ENCODE results near the gene PCNX4. TPM values are rescaled to one million over a fixed set of nuclear protein-coding genes. Genes with fewer than 3 reads are reported as not detected.
"Not testable (repeated sequence)": the region's sequence is repeated elsewhere in the genome, so short reads cannot be mapped to it uniquely, and the experiment has no call there.

PCNX4 gene
- total RNA-seq (2014; rRNA removed; shearing (Covaris generic)) = 64.9 and 66.2 TPM in 2 replicates

- peaks cover 15% of the 10 kb centered on the region; the same call in 1 of the 2 replicates for H3K4me1 ChIP-seq
- peak; percentile 96 to 98 for DNase-seq
- peak within 1 kb of the TSS; percentile 97 for H3K27ac ChIP-seq
- H3K4me3 ChIP-seq = peak within 1 kb of the TSS; percentile 87
- no peaks in the 10 kb centered on the region for H3K9me3 ChIP-seq (replicated peaks)
- no peaks in the 10 kb centered on the region for H3K27me3 ChIP-seq
- 0 out of 2 replicates have a peak, but pooled peaks cover 6% of the 10 kb centered on the region for H3K36me3 ChIP-seq
These were observed at the start of gene PCNX4 for GRCh38 chr14:60091550-60092525. PCNX4 (plus strand) TSS chr14:60091923; CDS start chr14:60107639, 15,716 bp downstream.

GRCh38 chr14:60047976-60048375 lies 43.7 kb upstream of the PCNX4 start:
- not testable (repeated sequence) for DNase-seq; H3K27me3 ChIP-seq; H3K4me3 ChIP-seq; H3K4me1 ChIP-seq; H3K27ac ChIP-seq; H3K36me3 ChIP-seq; H3K9me3 ChIP-seq (replicated peaks)

GRCh38 chr14:60051721-60052221 lies 40.0 kb upstream of the PCNX4 start:
- H3K36me3 ChIP-seq = no peaks in the 10 kb centered on the region
- H3K27ac ChIP-seq = no peak overlapping the region
- peak in 1 of 2 experiments; percentile 11 for DNase-seq
- no peaks in the 10 kb centered on the region for H3K27me3 ChIP-seq
- H3K9me3 ChIP-seq (replicated peaks) = peaks cover 4% of the 10 kb centered on the region; the same call in 1 of the 2 replicates
- peaks cover 7% of the 10 kb centered on the region for H3K4me1 ChIP-seq
- H3K4me3 ChIP-seq = no peak overlapping the region

GRCh38 chr14:60058087-60058486 lies 33.6 kb upstream of the PCNX4 start:
- Histone ChIP-seq H3K4me1 (peaks cover 21% of the 10 kb centered on the region), H3K27ac (peak overlapping the region; percentile 75; the same call in 1 of the 2 replicates), H3K9me3 (replicated peaks) (peaks cover 4% of the 10 kb centered on the region; the same call in 1 of the 2 replicates), H3K4me3 (no peak overlapping the region), H3K27me3 (no peaks in the 10 kb centered on the region), H3K36me3 (0 out of 2 replicates have a peak, but pooled peaks cover 2% of the 10 kb centered on the region)
- DNase-seq = no peak

- Histone ChIP-seq H3K27me3 (no peaks in the 10 kb centered on the region), H3K9me3 (replicated peaks) (no peaks in the 10 kb centered on the region), H3K27ac (no peak overlapping the region), H3K36me3 (0 out of 2 replicates have a peak, but pooled peaks cover 2% of the 10 kb centered on the region), H3K4me1 (peaks cover 15% of the 10 kb centered on the region), H3K4me3 (no peak overlapping the region)
- no peak for DNase-seq
These were observed 30.4 kb upstream of the PCNX4 start for GRCh38 chr14:60061371-60061770.

- no peaks in the 10 kb centered on the region for H3K4me1 ChIP-seq
- no peaks in the 10 kb centered on the region for H3K36me3 ChIP-seq
- peak in 1 of 2 experiments; percentile 32 for DNase-seq
- no peaks in the 10 kb centered on the region for H3K9me3 ChIP-seq (replicated peaks)
- H3K4me3 ChIP-seq = no peak overlapping the region
- no peaks in the 10 kb centered on the region for H3K27me3 ChIP-seq
- no peak overlapping the region for H3K27ac ChIP-seq
These were observed 27.1 kb upstream of the PCNX4 start for GRCh38 chr14:60064491-60065072.

GRCh38 chr14:60067882-60068281 lies 23.8 kb upstream of the PCNX4 start:
- no peak for DNase-seq
- Histone ChIP-seq H3K27me3 (no peaks in the 10 kb centered on the region), H3K9me3 (replicated peaks) (no peaks in the 10 kb centered on the region)

GRCh38 chr14:60079723-60080122 lies 12.0 kb upstream of the PCNX4 start:
- no peak for DNase-seq
- Histone ChIP-seq H3K36me3 (no peaks in the 10 kb centered on the region), H3K27me3 (no peaks in the 10 kb centered on the region), H3K27ac (no peak overlapping the region), H3K4me1 (no peaks in the 10 kb centered on the region), H3K4me3 (no peak overlapping the region), H3K9me3 (replicated peaks) (no peaks in the 10 kb centered on the region)

More at GRCh38 chr14:60067882-60068281, 23.8 kb upstream of the PCNX4 start:
- Histone ChIP-seq H3K36me3 (no peaks in the 10 kb centered on the region), H3K4me3 (no peak overlapping the region), H3K27ac (no peak overlapping the region), H3K4me1 (no peaks in the 10 kb centered on the region)

GRCh38 chr14:60085085-60085484 lies 6.6 kb upstream of the PCNX4 start:
- Histone ChIP-seq H3K36me3 (no peaks in the 10 kb centered on the region), H3K4me1 (peaks cover under 1% of the 10 kb centered on the region; the same call in 1 of the 2 replicates), H3K9me3 (replicated peaks) (no peaks in the 10 kb centered on the region), H3K4me3 (no peak overlapping the region), H3K27ac (no peak overlapping the region), H3K27me3 (no peaks in the 10 kb centered on the region)
- DNase-seq = no peak

GRCh38 chr14:60085693-60086092 lies 6.0 kb upstream of the PCNX4 start:
- no peak overlapping the region for H3K27ac ChIP-seq
- H3K4me1 ChIP-seq = peaks cover 7% of the 10 kb centered on the region; the same call in 1 of the 2 replicates
- no peaks in the 10 kb centered on the region for H3K36me3 ChIP-seq
- no peaks in the 10 kb centered on the region for H3K9me3 ChIP-seq (replicated peaks)
- DNase-seq = no peak
- H3K27me3 ChIP-seq = no peaks in the 10 kb centered on the region
- no peak overlapping the region for H3K4me3 ChIP-seq

GRCh38 chr14:60087668-60088067 lies 4.1 kb upstream of the PCNX4 start:
- Histone ChIP-seq H3K36me3 (no peaks in the 10 kb centered on the region), H3K4me1 (peaks cover 7% of the 10 kb centered on the region; the same call in 1 of the 2 replicates), H3K27ac (no peak overlapping the region), H3K27me3 (no peaks in the 10 kb centered on the region), H3K9me3 (replicated peaks) (no peaks in the 10 kb centered on the region), H3K4me3 (no peak overlapping the region)
- no peak for DNase-seq

- no peak for DNase-seq
- H3K27ac ChIP-seq = no peak overlapping the region
- no peak overlapping the region for H3K4me3 ChIP-seq
- H3K9me3 ChIP-seq (replicated peaks) = no peaks in the 10 kb centered on the region
- no peaks in the 10 kb centered on the region for H3K27me3 ChIP-seq
- H3K36me3 ChIP-seq = no peaks in the 10 kb centered on the region
- peaks cover 15% of the 10 kb centered on the region; the same call in 1 of the 2 replicates for H3K4me1 ChIP-seq
These were observed 2.5 kb upstream of the PCNX4 start for GRCh38 chr14:60089221-60089620.

- 0 out of 2 replicates have a peak, but pooled peaks cover 2% of the 10 kb centered on the region for H3K36me3 ChIP-seq
- peak; percentile 75 to 89 for DNase-seq
- peak overlapping the region; percentile 87 for H3K4me3 ChIP-seq
- H3K4me1 ChIP-seq = peaks cover 15% of the 10 kb centered on the region; the same call in 1 of the 2 replicates
- H3K9me3 ChIP-seq (replicated peaks) = no peaks in the 10 kb centered on the region
- peak overlapping the region; percentile 97 for H3K27ac ChIP-seq
- no peaks in the 10 kb centered on the region for H3K27me3 ChIP-seq
These were observed 731 bp upstream of the PCNX4 start for GRCh38 chr14:60090864-60091519.

GRCh38 chr14:60092526-60092920 lies 800 bp downstream of the PCNX4 start:
- DNase-seq = peak; percentile 23 to 52
- Histone ChIP-seq H3K4me1 (peaks cover 15% of the 10 kb centered on the region; the same call in 1 of the 2 replicates), H3K4me3 (peak overlapping the region; percentile 87), H3K36me3 (peaks cover 9% of the 10 kb centered on the region), H3K9me3 (replicated peaks) (no peaks in the 10 kb centered on the region), H3K27ac (peak overlapping the region; percentile 97), H3K27me3 (no peaks in the 10 kb centered on the region)

Data from SJCRH30 (cell line).